D341Med (cell line): ENCODE data around the gene BZW1.

Source experiments
- DNase-seq: peaks from one replicate; pipeline ENCODE4 v3.0.0; 2012; ENCODE audit warnings: low spot score

BZW1 gene

GRCh38 chr2:200839513-200839912, 27.8 kb downstream of the BZW1 start:
- no peak for DNase-seq

- no peak for DNase-seq
Observed at GRCh38 chr2:200843993-200844948, 32.6 kb downstream of the BZW1 start.

GRCh38 chr2:200845194-200845593, 33.5 kb downstream of the BZW1 start:
- DNase-seq: no peak

- DNase-seq: no peak
Observed at GRCh38 chr2:200845669-200846325, 34.1 kb downstream of the BZW1 start.

- DNase-seq: no peak
Observed at GRCh38 chr2:200847269-200847668, 35.6 kb downstream of the BZW1 start.

- DNase-seq: no peak
Observed at GRCh38 chr2:200847939-200848338, 36.2 kb downstream of the BZW1 start.

GRCh38 chr2:200850512-200851256, 39.0 kb downstream of the BZW1 start:
- no peak for DNase-seq

GRCh38 chr2:200851398-200852248, 39.9 kb downstream of the BZW1 start:
- DNase-seq: no peak

GRCh38 chr2:200852605-200853004, 40.9 kb downstream of the BZW1 start:
- no peak for DNase-seq

GRCh38 chr2:200856806-200857205, 45.1 kb downstream of the BZW1 start:
- DNase-seq: no peak

- no peak for DNase-seq
Observed at GRCh38 chr2:200860092-200860795, 48.5 kb downstream of the BZW1 start.

GRCh38 chr2:200861617-200862155, 50.0 kb downstream of the BZW1 start:
- DNase-seq: no peak

- no peak for DNase-seq
Observed at GRCh38 chr2:200862532-200863000, 50.9 kb downstream of the BZW1 start.

GRCh38 chr2:200863782-200864175, 52.1 kb downstream of the BZW1 start:
- DNase-seq: peak; percentile 15

GRCh38 chr2:200864176-200865034, 52.7 kb downstream of the BZW1 start, which contains the start of gene CLK1:
Gene CLK1, minus strand, starts transcription at chr2:200864658. Its CDS starts 2,796 bp downstream, at chr2:200861862.
- peak; percentile 95 for DNase-seq

GRCh38 chr2:200869014-200869413, 57.3 kb downstream of the BZW1 start:
- no peak for DNase-seq

- DNase-seq: no peak
Observed at GRCh38 chr2:200871151-200871550, 59.4 kb downstream of the BZW1 start.

- no peak for DNase-seq
Observed at GRCh38 chr2:200873560-200873959, 61.9 kb downstream of the BZW1 start.
